ENCODE measurements around the gene NECTIN2. TPM values are rescaled to one million over a fixed set of nuclear protein-coding genes. Genes with fewer than 3 reads are reported as not detected.
"Not testable (repeated sequence)": the region's sequence is repeated elsewhere in the genome, so short reads cannot be mapped to it uniquely, and the experiment has no call there.

Gene NECTIN2
- polyA plus RNA-seq, 1 experiment, result 80.2 TPM

DNA sequence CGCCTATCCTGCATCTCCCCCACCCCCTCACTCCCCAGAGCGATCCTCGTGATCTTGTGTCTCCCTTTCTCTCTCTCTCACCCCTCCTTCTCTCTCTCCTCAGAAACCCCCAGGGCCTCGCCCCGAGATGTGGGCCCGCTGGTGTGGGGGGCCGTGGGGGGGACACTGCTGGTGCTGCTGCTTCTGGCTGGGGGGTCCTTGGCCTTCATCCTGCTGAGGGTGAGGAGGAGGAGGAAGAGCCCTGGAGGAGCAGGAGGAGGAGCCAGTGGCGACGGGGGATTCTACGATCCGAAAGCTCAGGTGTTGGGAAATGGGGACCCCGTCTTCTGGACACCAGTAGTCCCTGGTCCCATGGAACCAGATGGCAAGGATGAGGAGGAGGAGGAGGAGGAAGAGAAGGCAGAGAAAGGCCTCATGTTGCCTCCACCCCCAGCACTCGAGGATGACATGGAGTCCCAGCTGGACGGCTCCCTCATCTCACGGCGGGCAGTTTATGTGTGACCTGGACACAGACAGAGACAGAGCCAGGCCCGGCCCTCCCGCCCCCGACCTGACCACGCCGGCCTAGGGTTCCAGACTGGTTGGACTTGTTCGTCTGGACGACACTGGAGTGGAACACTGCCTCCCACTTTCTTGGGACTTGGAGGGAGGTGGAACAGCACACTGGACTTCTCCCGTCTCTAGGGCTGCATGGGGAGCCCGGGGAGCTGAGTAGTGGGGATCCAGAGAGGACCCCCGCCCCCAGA lies 32.2 kb downstream of the NECTIN2 start:
- Histone ChIP-seq H3K4me3 (ENCODE audit: low read depth, low read length) (no peak overlapping the region), H3K27me3 (ENCODE audit: control insufficient read depth, insufficient read depth, low read length) (no peaks in the 10 kb centered on the region), H3K27ac (ENCODE audit: low read depth, low read length) (no peak overlapping the region), H3K9me3 (ENCODE audit: control insufficient read depth, insufficient read depth, low read length) (no peaks in the 10 kb centered on the region)
- no peak for TF ChIP-seq CTCF (IDR thresholded peaks at IDR 0.05; ENCODE audit: low read depth, low read length)
- POLR2A ChIA-PET, result interaction anchor here (0.5 kb wide), 1 partner anchor 9 kb away, joined by 6 read pairs; no protein-coding TSS in a partner anchor
- CTCF ChIA-PET, result interaction anchor here (0.6 kb wide), 1 partner anchor 126 kb away, joined by 3 read pairs; no protein-coding TSS in a partner anchor
- DNase-seq (ENCODE audit: low read depth, low spot score), result no peak

DNA sequence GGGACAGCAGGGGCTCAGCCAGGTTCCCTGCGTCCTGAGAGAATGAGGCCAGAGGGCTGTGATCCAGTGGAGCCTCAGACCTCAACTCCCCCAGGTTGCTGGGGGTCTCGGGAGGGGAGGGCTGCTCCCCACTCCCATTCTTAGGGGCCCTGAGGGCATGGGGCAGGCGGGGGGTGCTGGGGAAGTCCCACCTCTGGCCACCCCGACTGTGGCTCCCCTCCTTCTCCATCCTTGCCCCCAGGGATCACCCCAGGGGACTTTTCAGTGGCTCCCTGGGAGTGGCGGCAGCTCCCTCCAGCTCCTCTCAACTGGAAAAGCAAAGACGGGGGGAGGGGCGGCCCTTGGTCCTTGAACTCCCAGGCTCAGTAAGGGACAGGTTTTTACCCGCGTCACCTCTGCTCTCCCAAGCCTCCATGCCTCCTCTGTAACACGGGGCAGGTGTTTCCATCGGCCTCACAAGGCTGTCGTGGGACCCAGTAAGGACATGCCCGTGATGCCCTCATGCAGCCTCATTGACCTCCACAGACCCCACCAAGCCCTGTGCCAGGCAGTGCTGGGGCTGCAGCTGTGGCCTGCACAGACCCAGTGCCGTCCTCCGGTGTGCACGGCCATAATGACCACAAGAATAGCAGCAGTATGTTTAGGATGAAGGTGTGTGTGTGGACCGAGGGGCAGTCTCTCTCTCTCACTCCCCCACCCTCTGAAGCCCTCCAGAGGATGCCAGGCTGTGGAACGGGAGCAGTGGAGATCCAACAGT lies 33.4 kb downstream of the NECTIN2 start:
- no peaks in the 10 kb centered on the region for H3K9me3 ChIP-seq (ENCODE audit: control insufficient read depth, insufficient read depth, low read length)
- CTCF ChIA-PET, result interaction anchor here (0.6 kb wide), 1 partner anchor 26 kb away, joined by 7 read pairs; no protein-coding TSS in a partner anchor
- POLR2A ChIA-PET, result no interaction called here
- H3K27me3 ChIP-seq (ENCODE audit: control insufficient read depth, insufficient read depth, low read length), result no peaks in the 10 kb centered on the region
- DNase-seq (ENCODE audit: low read depth, low spot score), result no peak
- TF ChIP-seq CTCF (IDR thresholded peaks at IDR 0.05; ENCODE audit: low read depth, low read length), result no peak
- H3K27ac ChIP-seq (ENCODE audit: low read depth, low read length), result no peak overlapping the region
- H3K4me3 ChIP-seq (ENCODE audit: low read depth, low read length), result no peak overlapping the region

DNA sequence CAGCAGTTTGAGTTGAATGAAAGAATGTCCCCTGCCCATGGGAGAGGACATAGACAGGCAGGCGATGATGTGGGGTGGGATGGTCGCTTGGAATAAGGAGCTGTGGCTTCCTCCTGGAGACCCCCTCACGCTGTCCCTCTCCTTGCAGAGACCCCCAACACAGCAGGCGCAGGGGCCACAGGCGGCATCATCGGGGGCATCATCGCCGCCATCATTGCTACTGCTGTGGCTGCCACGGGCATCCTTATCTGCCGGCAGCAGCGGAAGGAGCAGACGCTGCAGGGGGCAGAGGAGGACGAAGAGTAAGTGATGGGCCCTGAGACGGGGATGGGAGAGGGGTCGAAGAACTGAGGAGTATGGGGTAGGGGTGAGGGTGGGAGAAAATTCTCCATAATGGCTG lies 36.0 kb downstream of the NECTIN2 start:
- CTCF ChIA-PET, result interaction anchor here (0.6 kb wide), 1 partner anchor 69 kb away, joined by 4 read pairs; no protein-coding TSS in a partner anchor
- Histone ChIP-seq H3K4me3 (ENCODE audit: low read depth, low read length) (no peak overlapping the region), H3K27me3 (ENCODE audit: control insufficient read depth, insufficient read depth, low read length) (no peaks in the 10 kb centered on the region), H3K9me3 (ENCODE audit: control insufficient read depth, insufficient read depth, low read length) (no peaks in the 10 kb centered on the region), H3K27ac (ENCODE audit: low read depth, low read length) (no peak overlapping the region)
- TF ChIP-seq CTCF (IDR thresholded peaks at IDR 0.05; ENCODE audit: low read depth, low read length), result no peak
- POLR2A ChIA-PET, result no interaction called here
- no peak for DNase-seq (ENCODE audit: low read depth, low spot score)

- H3K9me3 ChIP-seq (ENCODE audit: control insufficient read depth, insufficient read depth, low read length); H3K27ac ChIP-seq (ENCODE audit: low read depth, low read length); DNase-seq (ENCODE audit: low read depth, low spot score); H3K4me3 ChIP-seq (ENCODE audit: low read depth, low read length); H3K27me3 ChIP-seq (ENCODE audit: control insufficient read depth, insufficient read depth, low read length); POLR2A ChIA-PET: not testable (repeated sequence)
- CTCF ChIA-PET, result interaction anchor here (0.6 to 1.6 kb wide), 3 partner anchors 68 to 194 kb away, joined by 3 to 5 read pairs (median 4); no protein-coding TSS in a partner anchor
Observed at GRCh38 chr19:44882619-44883397, 36.7 kb downstream of the NECTIN2 start.

DNA sequence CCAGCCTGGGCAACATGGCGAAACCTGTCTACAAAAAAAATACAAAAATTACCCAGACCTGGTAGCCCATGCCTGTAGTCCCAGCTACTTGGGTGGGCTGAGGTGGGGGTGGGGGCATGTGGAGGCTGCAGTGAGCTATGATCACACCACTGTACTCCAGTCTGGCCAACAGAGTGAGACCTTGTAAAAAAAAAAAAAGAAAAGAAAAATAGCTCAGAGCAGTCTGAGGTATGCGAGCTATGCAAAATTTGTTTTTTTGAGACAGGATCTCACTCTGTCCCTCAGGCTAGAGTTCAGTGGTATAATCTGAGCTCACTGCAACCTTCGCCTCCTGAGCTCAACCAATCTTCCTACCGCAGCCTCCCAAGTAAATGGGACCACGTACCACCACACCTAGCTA lies 37.8 kb downstream of the NECTIN2 start:
- ChIA-PET CTCF (interaction anchor here (0.8 to 1.6 kb wide), 7 partner anchors 38 to 196 kb away, joined by 3 to 5 read pairs (median 3); partner anchors contain the start of gene NECTIN2), POLR2A (interaction anchor here (0.6 to 1.1 kb wide), 4 partner anchors 15 to 38 kb away, joined by 3 to 9 read pairs (median 6); partner anchors contain the start of gene NECTIN2)
- H3K27ac ChIP-seq (ENCODE audit: low read depth, low read length), result no peak overlapping the region
- H3K4me3 ChIP-seq (ENCODE audit: low read depth, low read length), result no peak overlapping the region
- H3K27me3 ChIP-seq (ENCODE audit: control insufficient read depth, insufficient read depth, low read length), result no peaks in the 10 kb centered on the region
- no peak for DNase-seq (ENCODE audit: low read depth, low spot score)
- H3K9me3 ChIP-seq (ENCODE audit: control insufficient read depth, insufficient read depth, low read length), result no peaks in the 10 kb centered on the region
- TF ChIP-seq CTCF (IDR thresholded peaks at IDR 0.05; ENCODE audit: low read depth, low read length), result no peak

Data from AG04450 (cell line).